Measurements from ENCODE around the gene ANKUB1. TPM values are rescaled to one million over a fixed set of nuclear protein-coding genes. Genes with fewer than 3 reads are reported as not detected.

ANKUB1 gene
- total and polyA plus RNA-seq, 4 experiments from 2014 or later, result not detected

DNA sequence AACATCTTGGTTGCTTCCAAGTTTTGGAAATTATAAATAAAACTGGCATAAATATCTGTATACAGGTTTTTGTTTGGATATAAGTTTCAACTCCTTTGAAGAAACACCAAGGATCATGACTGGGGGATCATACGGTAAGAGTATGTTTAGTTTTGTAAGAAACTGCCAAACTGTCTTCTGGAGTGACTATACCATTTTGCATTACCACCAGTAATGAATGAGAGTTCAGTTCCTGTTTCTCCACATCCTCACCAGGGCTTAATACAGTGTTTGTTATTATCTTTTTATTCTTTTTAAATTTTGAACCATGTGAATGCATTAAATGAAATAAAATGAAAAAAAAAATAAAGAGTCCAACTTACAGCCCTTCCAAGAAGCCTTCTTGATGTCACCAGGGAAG, 3.7 kb upstream of the ANKUB1 start:
- no peak overlapping the region for H3K27ac Mint-ChIP-seq

DNA sequence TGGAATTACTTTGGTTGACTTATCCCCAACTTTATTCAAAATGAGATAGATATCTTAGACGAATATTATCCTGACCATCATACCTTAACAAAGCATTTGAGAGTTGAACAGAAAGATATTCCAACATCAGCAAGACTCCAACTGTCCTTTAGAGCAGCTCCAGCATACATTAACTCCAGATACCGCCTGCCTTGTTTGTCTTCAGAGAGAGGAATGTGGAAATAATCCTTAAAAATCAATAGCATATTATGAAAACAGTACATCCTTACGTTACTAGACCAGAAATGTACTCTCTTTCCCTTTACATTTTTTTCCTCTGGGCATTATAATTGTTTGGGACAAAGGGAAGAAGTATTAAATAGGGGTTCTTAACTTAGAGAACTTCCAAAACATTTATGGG, 1.7 kb downstream of the ANKUB1 start:
- H3K27me3 ChIP-seq (ENCODE audit: insufficient read depth, low read length), result peaks cover 11% of the 10 kb centered on the region
- ChIA-PET CTCF (ENCODE audit: partially characterized antibody) (interaction anchor here (3.2 kb wide), 1 partner anchor 20 kb away, joined by 19 read pairs; no protein-coding TSS in a partner anchor), POLR2A (ENCODE audit: partially characterized antibody) (no interaction called here)
- Mint-ChIP-seq H3K36me3 (no peaks in the 10 kb centered on the region), H3K9me3 (peaks cover 0 to 5% (median 2%) of the 10 kb centered on the region in 8 donors), H3K4me3 (no peak overlapping the region), H3K27me3 (peaks cover 16 to 28% of the 10 kb centered on the region in 2 donors), H3K27ac (no peak overlapping the region), H3K4me1 (no peaks in the 10 kb centered on the region)
- no peak overlapping the region for H3K4me3 ChIP-seq (ENCODE audit: low read length in 2 of 2)
- no peaks in the 10 kb centered on the region for H3K9me3 ChIP-seq (ENCODE audit: control insufficient read depth in 1 of 2, low read length in 2 of 2)
- H3K27ac ChIP-seq (ENCODE audit: low read depth, low read length), result no peak overlapping the region
- DNase-seq, result no peak
- intact Hi-C loops (cut with micrococcal nuclease), result no loop called here
- no peaks in the 10 kb centered on the region for H3K4me1 ChIP-seq (ENCODE audit: insufficient read depth, low read length)
- H3K36me3 ChIP-seq (ENCODE audit: insufficient read depth, low read length), result no peaks in the 10 kb centered on the region

More for the DNA sequence above, 3.7 kb upstream of the ANKUB1 start:
- Histone ChIP-seq H3K4me3 (ENCODE audit: low read length in 2 of 2) (no peak overlapping the region), H3K27ac (ENCODE audit: low read depth, low read length) (no peak overlapping the region), H3K27me3 (ENCODE audit: insufficient read depth, low read length) (peaks cover 4% of the 10 kb centered on the region), H3K4me1 (ENCODE audit: insufficient read depth, low read length) (no peaks in the 10 kb centered on the region), H3K9me3 (ENCODE audit: control insufficient read depth in 1 of 2, low read length in 2 of 2) (no peaks in the 10 kb centered on the region), H3K36me3 (ENCODE audit: insufficient read depth, low read length) (no peaks in the 10 kb centered on the region)
- POLR2A ChIA-PET (ENCODE audit: partially characterized antibody), result interaction anchor here (0.7 kb wide), 1 partner anchor 77 kb away, joined by 3 read pairs; no protein-coding TSS in a partner anchor
- no peak for DNase-seq
- Mint-ChIP-seq H3K9me3 (peaks cover 0 to 4% (median 0%) of the 10 kb centered on the region in 8 donors), H3K27me3 (peaks cover 12 to 24% of the 10 kb centered on the region in 2 donors), H3K4me3 (no peak overlapping the region), H3K36me3 (no peaks in the 10 kb centered on the region), H3K4me1 (no peaks in the 10 kb centered on the region)
- CTCF ChIA-PET (ENCODE audit: partially characterized antibody), result interaction anchor here (2.7 kb wide), 1 partner anchor 12 kb away, joined by 15 read pairs; no protein-coding TSS in a partner anchor
- intact Hi-C loops (cut with micrococcal nuclease), result no loop called here

DNA sequence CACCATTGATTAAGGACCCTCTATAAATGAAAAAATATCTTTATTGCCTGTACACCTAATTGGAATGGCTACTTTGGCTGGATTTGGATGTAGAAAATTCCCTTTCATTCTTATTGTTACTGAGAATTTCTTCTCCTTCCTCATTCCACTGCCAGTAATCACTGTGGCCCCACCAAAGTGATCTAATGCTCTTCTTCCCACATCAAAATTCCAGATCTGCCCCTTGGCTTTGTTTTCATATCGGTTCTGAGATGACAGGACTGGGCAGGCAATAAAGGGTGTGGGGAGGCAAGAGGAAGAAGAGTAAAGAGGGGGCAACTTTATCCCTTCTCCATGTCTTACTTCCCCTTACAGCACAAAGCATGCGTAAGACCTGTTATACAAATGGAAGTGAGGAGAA, 2.1 kb downstream of the ANKUB1 start:
- no peak for DNase-seq
- intact Hi-C loops (cut with micrococcal nuclease), result no loop called here
- Mint-ChIP-seq H3K4me1 (no peaks in the 10 kb centered on the region), H3K36me3 (no peaks in the 10 kb centered on the region), H3K9me3 (peaks cover 0 to 5% (median 2%) of the 10 kb centered on the region in 8 donors), H3K4me3 (no peak overlapping the region), H3K27ac (no peak overlapping the region), H3K27me3 (peaks cover 16 to 28% of the 10 kb centered on the region in 2 donors)
- no peak overlapping the region for H3K27ac ChIP-seq (ENCODE audit: low read depth, low read length)
- no peaks in the 10 kb centered on the region for H3K9me3 ChIP-seq (ENCODE audit: control insufficient read depth in 1 of 2, low read length in 2 of 2)
- POLR2A ChIA-PET (ENCODE audit: partially characterized antibody), result no interaction called here
- H3K36me3 ChIP-seq (ENCODE audit: insufficient read depth, low read length), result no peaks in the 10 kb centered on the region
- no peaks in the 10 kb centered on the region for H3K4me1 ChIP-seq (ENCODE audit: insufficient read depth, low read length)
- CTCF ChIA-PET (ENCODE audit: partially characterized antibody), result no interaction called here
- no peak overlapping the region for H3K4me3 ChIP-seq (ENCODE audit: low read length in 2 of 2)
- peaks cover 11% of the 10 kb centered on the region for H3K27me3 ChIP-seq (ENCODE audit: insufficient read depth, low read length)

DNA sequence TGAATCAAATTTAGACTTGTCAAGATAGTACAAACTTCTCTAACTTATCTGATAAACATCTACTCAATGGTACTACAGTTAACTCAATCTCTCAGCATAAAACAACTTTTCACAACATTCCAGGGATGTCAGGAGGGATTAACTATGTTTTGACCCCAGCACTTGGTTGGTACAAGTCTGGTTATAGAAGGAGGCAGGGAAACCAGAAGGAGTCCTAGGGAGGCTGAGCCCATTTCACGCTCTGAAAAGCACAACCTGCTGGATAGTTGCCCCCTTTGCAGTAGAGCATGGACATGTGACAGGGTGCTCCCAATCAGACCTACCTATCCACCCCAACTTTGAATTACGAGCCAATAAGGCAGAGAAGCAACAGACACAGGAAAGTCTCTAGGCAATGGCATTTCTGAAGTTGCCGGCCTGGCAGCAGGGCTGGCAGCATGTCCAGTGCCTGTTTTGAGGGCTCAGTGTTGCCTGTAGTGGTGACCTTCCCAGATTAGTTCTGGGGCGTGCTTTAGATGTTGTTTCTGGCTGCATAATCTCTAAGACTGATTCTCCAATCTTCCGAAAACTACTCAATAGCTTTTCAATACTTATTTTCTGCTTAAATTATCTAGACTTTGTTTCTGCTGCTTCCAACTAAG, 8.2 kb downstream of the ANKUB1 start:
- POLR2A ChIA-PET (ENCODE audit: partially characterized antibody), result no interaction called here
- Mint-ChIP-seq H3K27ac (no peak overlapping the region), H3K27me3 (peaks cover 3 to 12% of the 10 kb centered on the region in 2 donors), H3K4me3 (no peak overlapping the region), H3K9me3 (peaks cover 0 to 4% (median under 1%) of the 10 kb centered on the region in 8 donors), H3K36me3 (no peaks in the 10 kb centered on the region), H3K4me1 (peaks cover 0 to 4% (median 0%) of the 10 kb centered on the region in 4 donors)
- no peak for DNase-seq
- Histone ChIP-seq H3K9me3 (ENCODE audit: control insufficient read depth in 1 of 2, low read length in 2 of 2) (no peaks in the 10 kb centered on the region), H3K27ac (ENCODE audit: low read depth, low read length) (no peak overlapping the region), H3K36me3 (ENCODE audit: insufficient read depth, low read length) (no peaks in the 10 kb centered on the region), H3K4me3 (ENCODE audit: low read length in 2 of 2) (no peak overlapping the region), H3K27me3 (ENCODE audit: insufficient read depth, low read length) (no peaks in the 10 kb centered on the region), H3K4me1 (ENCODE audit: insufficient read depth, low read length) (no peaks in the 10 kb centered on the region)
- CTCF ChIA-PET (ENCODE audit: partially characterized antibody), result interaction anchor here (0.9 to 1.5 kb wide), 2 partner anchors 12 to 24 kb away, joined by 4 to 5 read pairs; no protein-coding TSS in a partner anchor
- intact Hi-C loops (cut with micrococcal nuclease), result no loop called here

- CTCF ChIA-PET (ENCODE audit: partially characterized antibody), result interaction anchor here (0.9 to 1.5 kb wide), 2 partner anchors 11 to 25 kb away, joined by 4 to 5 read pairs; no protein-coding TSS in a partner anchor
- no peak for DNase-seq
- no peaks in the 10 kb centered on the region for H3K27me3 ChIP-seq (ENCODE audit: insufficient read depth, low read length)
- H3K9me3 Mint-ChIP-seq, result peaks cover 0 to 4% (median under 1%) of the 10 kb centered on the region in 8 donors
- no peaks in the 10 kb centered on the region for H3K36me3 ChIP-seq (ENCODE audit: insufficient read depth, low read length)
- H3K27me3 Mint-ChIP-seq, result peaks cover 3 to 12% of the 10 kb centered on the region in 2 donors
- intact Hi-C loops (cut with micrococcal nuclease), result no loop called here
- no peak overlapping the region for H3K27ac ChIP-seq (ENCODE audit: low read depth, low read length)
- no peaks in the 10 kb centered on the region for H3K9me3 ChIP-seq (ENCODE audit: control insufficient read depth in 1 of 2, low read length in 2 of 2)
- no peak overlapping the region for H3K27ac Mint-ChIP-seq
- no peak overlapping the region for H3K4me3 ChIP-seq (ENCODE audit: low read length in 2 of 2)
- H3K36me3 Mint-ChIP-seq, result no peaks in the 10 kb centered on the region
- peaks cover 0 to 4% (median 0%) of the 10 kb centered on the region in 4 donors for H3K4me1 Mint-ChIP-seq
- no peak overlapping the region for H3K4me3 Mint-ChIP-seq
- POLR2A ChIA-PET (ENCODE audit: partially characterized antibody), result no interaction called here
- no peaks in the 10 kb centered on the region for H3K4me1 ChIP-seq (ENCODE audit: insufficient read depth, low read length)
Observed at GRCh38 chr3:149783576-149783975, 8.8 kb downstream of the ANKUB1 start.

DNA sequence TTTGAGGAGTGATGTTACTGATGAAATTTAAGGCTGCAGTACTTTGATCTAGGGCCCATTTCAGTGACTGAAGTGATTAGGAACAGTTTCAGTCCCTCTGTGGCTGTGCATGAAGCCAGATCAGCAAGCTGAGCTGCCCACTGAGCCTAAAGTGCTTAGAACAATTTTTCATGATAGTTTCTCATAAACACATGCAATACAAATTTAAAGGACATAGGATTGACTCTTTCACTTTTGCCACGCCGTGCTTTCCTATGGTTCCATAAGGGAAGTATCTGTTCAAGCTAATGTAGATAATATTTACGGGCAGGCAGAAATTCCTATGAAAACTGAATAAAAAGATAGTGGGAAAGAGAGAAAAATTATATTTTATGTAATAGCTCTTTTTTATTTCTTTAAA, 10.6 kb downstream of the ANKUB1 start:
- Histone ChIP-seq H3K27ac (ENCODE audit: low read depth, low read length) (no peak overlapping the region), H3K4me3 (ENCODE audit: low read length in 2 of 2) (no peak overlapping the region), H3K4me1 (ENCODE audit: insufficient read depth, low read length) (no peaks in the 10 kb centered on the region), H3K27me3 (ENCODE audit: insufficient read depth, low read length) (no peaks in the 10 kb centered on the region), H3K36me3 (ENCODE audit: insufficient read depth, low read length) (no peaks in the 10 kb centered on the region), H3K9me3 (ENCODE audit: control insufficient read depth in 1 of 2, low read length in 2 of 2) (no peaks in the 10 kb centered on the region)
- Mint-ChIP-seq H3K27me3 (peaks cover 3 to 8% of the 10 kb centered on the region in 2 donors), H3K36me3 (no peaks in the 10 kb centered on the region), H3K4me1 (peaks cover 0 to 4% (median 0%) of the 10 kb centered on the region in 4 donors), H3K27ac (no peak overlapping the region), H3K9me3 (peaks cover 0 to 4% (median under 1%) of the 10 kb centered on the region in 8 donors), H3K4me3 (no peak overlapping the region)
- ChIA-PET POLR2A (ENCODE audit: partially characterized antibody) (no interaction called here), CTCF (ENCODE audit: partially characterized antibody) (interaction anchor here (2.0 kb wide), 1 partner anchor 9 kb away, joined by 20 read pairs; no protein-coding TSS in a partner anchor)
- no peak for DNase-seq
- intact Hi-C loops (cut with micrococcal nuclease), result no loop called here

DNA sequence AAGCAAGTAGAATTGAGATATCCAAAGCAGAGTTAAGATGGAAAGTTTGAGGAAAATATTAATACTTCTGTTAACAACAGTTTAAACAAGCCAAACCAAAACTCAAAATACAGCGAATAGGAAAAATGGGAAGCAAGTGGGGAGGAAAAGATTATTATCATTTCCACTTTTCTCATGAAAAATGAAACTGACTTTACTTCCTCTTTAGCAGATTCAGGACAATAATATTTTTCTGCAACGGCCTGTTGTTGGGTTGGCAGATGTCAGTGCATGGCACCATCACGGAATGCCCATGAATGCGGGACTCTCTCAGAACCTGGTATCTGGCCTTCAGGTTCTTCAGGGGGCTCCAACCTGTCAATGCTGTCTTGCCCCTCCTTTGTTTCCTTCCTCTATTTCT, 11.1 kb downstream of the ANKUB1 start:
- Mint-ChIP-seq H3K27ac (peak overlapping the region in 1 of 7 donors; percentile 36), H3K4me1 (peaks cover 0 to 4% (median 0%) of the 10 kb centered on the region in 4 donors), H3K27me3 (peaks cover 3 to 6% of the 10 kb centered on the region in 2 donors), H3K4me3 (no peak overlapping the region), H3K9me3 (peaks cover 0 to 2% (median under 1%) of the 10 kb centered on the region in 8 donors), H3K36me3 (no peaks in the 10 kb centered on the region)
- CTCF ChIA-PET (ENCODE audit: partially characterized antibody), result interaction anchor here (2.0 kb wide), 1 partner anchor 9 kb away, joined by 20 read pairs; no protein-coding TSS in a partner anchor
- intact Hi-C loops (cut with micrococcal nuclease), result no loop called here
- Histone ChIP-seq H3K36me3 (ENCODE audit: insufficient read depth, low read length) (no peaks in the 10 kb centered on the region), H3K9me3 (ENCODE audit: control insufficient read depth in 1 of 2, low read length in 2 of 2) (no peaks in the 10 kb centered on the region), H3K27ac (ENCODE audit: low read depth, low read length) (no peak overlapping the region), H3K27me3 (ENCODE audit: insufficient read depth, low read length) (no peaks in the 10 kb centered on the region), H3K4me1 (ENCODE audit: insufficient read depth, low read length) (no peaks in the 10 kb centered on the region), H3K4me3 (ENCODE audit: low read length in 2 of 2) (no peak overlapping the region)
- POLR2A ChIA-PET (ENCODE audit: partially characterized antibody), result no interaction called here
- DNase-seq, result no peak

Measured in CD4-positive, alpha-beta memory T cell (primary cell).